ENCODE measurements around the gene GRID2. TPM values are rescaled to one million over a fixed set of nuclear protein-coding genes. Genes with fewer than 3 reads are reported as not detected.

Gene GRID2
- total and polyA plus RNA-seq, 4 donors = under 0.01 to 0.02 TPM; not detected in 2

DNA sequence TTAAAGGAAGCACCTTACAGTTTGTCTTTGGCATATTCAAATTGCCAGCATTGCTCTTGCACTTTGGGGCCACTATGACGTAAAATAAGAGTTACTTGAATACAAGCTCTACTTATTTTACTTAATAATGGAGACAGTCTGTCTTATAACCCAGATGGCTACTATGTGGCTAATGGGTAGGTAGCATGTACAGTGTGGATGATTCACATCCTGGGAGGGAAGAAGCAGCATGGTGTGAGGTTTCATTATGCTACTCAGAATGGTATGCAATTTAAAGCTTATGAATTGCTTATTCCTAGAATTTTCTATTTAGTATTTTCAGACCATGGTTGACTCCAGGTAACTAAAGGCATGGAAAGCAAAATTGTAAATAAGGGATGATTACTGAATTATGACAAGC is 763.0 kb downstream of the GRID2 start:
- WGBS = 89% methylated on average over 1 of the region's 1 CpG
- no peak overlapping the region for H3K27ac ChIP-seq (ENCODE audit: low read depth in 1 of 2, low read length in 2 of 2)
- TF ChIP-seq GABPA (IDR thresholded peaks at IDR 0.05 in 1 of 2, conservative IDR thresholded peaks at IDR 0.05 in 1 of 2) (no peak), SP1 (IDR thresholded peaks at IDR 0.05) (no peak), EGR1 (IDR thresholded peaks at IDR 0.05; ENCODE audit: low read depth in 2 of 2) (no peak), RXRA (IDR thresholded peaks at IDR 0.05) (no peak), YY1 (IDR thresholded peaks at IDR 0.05) (no peak), HNF4A (conservative IDR thresholded peaks at IDR 0.05) (no peak), NR2F2 (IDR thresholded peaks at IDR 0.05) (no peak), HNF4G (IDR thresholded peaks at IDR 0.05) (no peak), FOXA1 (IDR thresholded peaks at IDR 0.05) (no peak), RAD21 (IDR thresholded peaks at IDR 0.05) (no peak)
- TF ChIP-seq, protein P1, sequence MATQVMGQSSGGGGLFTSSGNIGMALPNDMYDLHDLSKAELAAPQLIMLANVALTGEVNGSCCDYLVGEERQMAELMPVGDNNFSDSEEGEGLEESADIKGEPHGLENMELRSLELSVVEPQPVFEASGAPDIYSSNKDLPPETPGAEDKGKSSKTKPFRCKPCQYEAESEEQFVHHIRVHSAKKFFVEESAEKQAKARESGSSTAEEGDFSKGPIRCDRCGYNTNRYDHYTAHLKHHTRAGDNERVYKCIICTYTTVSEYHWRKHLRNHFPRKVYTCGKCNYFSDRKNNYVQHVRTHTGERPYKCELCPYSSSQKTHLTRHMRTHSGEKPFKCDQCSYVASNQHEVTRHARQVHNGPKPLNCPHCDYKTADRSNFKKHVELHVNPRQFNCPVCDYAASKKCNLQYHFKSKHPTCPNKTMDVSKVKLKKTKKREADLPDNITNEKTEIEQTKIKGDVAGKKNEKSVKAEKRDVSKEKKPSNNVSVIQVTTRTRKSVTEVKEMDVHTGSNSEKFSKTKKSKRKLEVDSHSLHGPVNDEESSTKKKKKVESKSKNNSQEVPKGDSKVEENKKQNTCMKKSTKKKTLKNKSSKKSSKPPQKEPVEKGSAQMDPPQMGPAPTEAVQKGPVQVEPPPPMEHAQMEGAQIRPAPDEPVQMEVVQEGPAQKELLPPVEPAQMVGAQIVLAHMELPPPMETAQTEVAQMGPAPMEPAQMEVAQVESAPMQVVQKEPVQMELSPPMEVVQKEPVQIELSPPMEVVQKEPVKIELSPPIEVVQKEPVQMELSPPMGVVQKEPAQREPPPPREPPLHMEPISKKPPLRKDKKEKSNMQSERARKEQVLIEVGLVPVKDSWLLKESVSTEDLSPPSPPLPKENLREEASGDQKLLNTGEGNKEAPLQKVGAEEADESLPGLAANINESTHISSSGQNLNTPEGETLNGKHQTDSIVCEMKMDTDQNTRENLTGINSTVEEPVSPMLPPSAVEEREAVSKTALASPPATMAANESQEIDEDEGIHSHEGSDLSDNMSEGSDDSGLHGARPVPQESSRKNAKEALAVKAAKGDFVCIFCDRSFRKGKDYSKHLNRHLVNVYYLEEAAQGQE (IDR thresholded peaks at IDR 0.05) = no peak
- TF ChIP-seq, protein P2, sequence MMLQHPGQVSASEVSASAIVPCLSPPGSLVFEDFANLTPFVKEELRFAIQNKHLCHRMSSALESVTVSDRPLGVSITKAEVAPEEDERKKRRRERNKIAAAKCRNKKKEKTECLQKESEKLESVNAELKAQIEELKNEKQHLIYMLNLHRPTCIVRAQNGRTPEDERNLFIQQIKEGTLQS (IDR thresholded peaks at IDR 0.05) = no peak
- TF ChIP-seq, protein P3, sequence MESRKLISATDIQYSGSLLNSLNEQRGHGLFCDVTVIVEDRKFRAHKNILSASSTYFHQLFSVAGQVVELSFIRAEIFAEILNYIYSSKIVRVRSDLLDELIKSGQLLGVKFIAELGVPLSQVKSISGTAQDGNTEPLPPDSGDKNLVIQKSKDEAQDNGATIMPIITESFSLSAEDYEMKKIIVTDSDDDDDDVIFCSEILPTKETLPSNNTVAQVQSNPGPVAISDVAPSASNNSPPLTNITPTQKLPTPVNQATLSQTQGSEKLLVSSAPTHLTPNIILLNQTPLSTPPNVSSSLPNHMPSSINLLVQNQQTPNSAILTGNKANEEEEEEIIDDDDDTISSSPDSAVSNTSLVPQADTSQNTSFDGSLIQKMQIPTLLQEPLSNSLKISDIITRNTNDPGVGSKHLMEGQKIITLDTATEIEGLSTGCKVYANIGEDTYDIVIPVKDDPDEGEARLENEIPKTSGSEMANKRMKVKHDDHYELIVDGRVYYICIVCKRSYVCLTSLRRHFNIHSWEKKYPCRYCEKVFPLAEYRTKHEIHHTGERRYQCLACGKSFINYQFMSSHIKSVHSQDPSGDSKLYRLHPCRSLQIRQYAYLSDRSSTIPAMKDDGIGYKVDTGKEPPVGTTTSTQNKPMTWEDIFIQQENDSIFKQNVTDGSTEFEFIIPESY (IDR thresholded peaks at IDR 0.05) = no peak
- no peak overlapping the region for H3K9ac ChIP-seq (ENCODE audit: low read depth in 1 of 2, low read length in 2 of 2)
- no peaks in the 10 kb centered on the region for H3K27me3 ChIP-seq (ENCODE audit: control insufficient read depth in 4 of 4, insufficient read depth in 4 of 4, low read length in 3 of 4)
- no peak overlapping the region for H3K4me3 ChIP-seq (ENCODE audit: low read depth in 1 of 3, low read length in 3 of 3)
- no peak for DNase-seq (ENCODE audit: low spot score)
- H3K4me1 ChIP-seq (ENCODE audit: control insufficient read depth in 4 of 4, insufficient read depth in 4 of 4, low read length in 3 of 4) = no peaks in the 10 kb centered on the region
- H3K36me3 ChIP-seq (ENCODE audit: control insufficient read depth in 4 of 4, insufficient read depth in 3 of 4, low read depth in 1 of 4, low read length in 3 of 4) = no peaks in the 10 kb centered on the region
- H3K9me3 ChIP-seq (ENCODE audit: control insufficient read depth in 4 of 4, low read length in 3 of 4) = no peaks in the 10 kb centered on the region

DNA sequence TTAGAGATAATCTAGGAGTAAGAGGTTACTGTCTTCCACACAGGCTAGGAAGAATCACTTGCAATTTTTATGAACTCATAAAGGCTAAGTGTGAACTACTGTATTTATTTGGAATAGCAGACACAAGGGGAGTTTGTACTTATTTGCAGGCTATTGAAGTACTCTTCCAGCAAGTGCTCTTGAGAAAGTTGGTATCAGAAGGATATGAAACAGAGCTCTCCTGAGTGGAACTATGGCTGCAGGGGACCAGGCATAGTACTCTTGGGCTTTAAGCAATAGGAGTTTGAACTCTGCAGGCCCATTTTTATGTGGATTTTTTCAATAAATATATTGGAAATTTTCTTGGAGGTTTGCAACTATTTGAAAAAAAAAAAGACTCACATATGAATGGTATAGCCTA is 768.5 kb downstream of the GRID2 start:
- no peak for TF ChIP-seq EGR1 (IDR thresholded peaks at IDR 0.05; ENCODE audit: low read depth in 2 of 2)
- TF ChIP-seq NR2F2 (IDR thresholded peaks at IDR 0.05) = no peak
- TF ChIP-seq RXRA (IDR thresholded peaks at IDR 0.05) = no peak
- TF ChIP-seq FOXA2 (IDR thresholded peaks at IDR 0.05) = no peak
- TF ChIP-seq YY1 (IDR thresholded peaks at IDR 0.05) = no peak
- TF ChIP-seq MAX (IDR thresholded peaks at IDR 0.05) = no peak
- TF ChIP-seq SP1 (IDR thresholded peaks at IDR 0.05) = no peak
- TF ChIP-seq HNF4G (IDR thresholded peaks at IDR 0.05) = no peak
- TF ChIP-seq HNF4A (conservative IDR thresholded peaks at IDR 0.05) = no peak
- TF ChIP-seq, protein P4, sequence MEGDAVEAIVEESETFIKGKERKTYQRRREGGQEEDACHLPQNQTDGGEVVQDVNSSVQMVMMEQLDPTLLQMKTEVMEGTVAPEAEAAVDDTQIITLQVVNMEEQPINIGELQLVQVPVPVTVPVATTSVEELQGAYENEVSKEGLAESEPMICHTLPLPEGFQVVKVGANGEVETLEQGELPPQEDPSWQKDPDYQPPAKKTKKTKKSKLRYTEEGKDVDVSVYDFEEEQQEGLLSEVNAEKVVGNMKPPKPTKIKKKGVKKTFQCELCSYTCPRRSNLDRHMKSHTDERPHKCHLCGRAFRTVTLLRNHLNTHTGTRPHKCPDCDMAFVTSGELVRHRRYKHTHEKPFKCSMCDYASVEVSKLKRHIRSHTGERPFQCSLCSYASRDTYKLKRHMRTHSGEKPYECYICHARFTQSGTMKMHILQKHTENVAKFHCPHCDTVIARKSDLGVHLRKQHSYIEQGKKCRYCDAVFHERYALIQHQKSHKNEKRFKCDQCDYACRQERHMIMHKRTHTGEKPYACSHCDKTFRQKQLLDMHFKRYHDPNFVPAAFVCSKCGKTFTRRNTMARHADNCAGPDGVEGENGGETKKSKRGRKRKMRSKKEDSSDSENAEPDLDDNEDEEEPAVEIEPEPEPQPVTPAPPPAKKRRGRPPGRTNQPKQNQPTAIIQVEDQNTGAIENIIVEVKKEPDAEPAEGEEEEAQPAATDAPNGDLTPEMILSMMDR (IDR thresholded peaks at IDR 0.05; ENCODE audit: low read depth, low read length, missing input control) = no peak
- no peak for TF ChIP-seq TAF1 (conservative IDR thresholded peaks at IDR 0.05)
- TF ChIP-seq, protein P1 (IDR thresholded peaks at IDR 0.05) = no peak
- TF ChIP-seq JUND (IDR thresholded peaks at IDR 0.05) = no peak
- TF ChIP-seq, protein P2 (IDR thresholded peaks at IDR 0.05) = no peak
- Histone ChIP-seq H3K27ac (ENCODE audit: low read depth in 1 of 2, low read length in 2 of 2) (no peak overlapping the region), H3K27me3 (ENCODE audit: control insufficient read depth in 4 of 4, insufficient read depth in 4 of 4, low read length in 3 of 4) (no peaks in the 10 kb centered on the region), H3K4me3 (ENCODE audit: low read depth in 1 of 3, low read length in 3 of 3) (no peak overlapping the region), H3K9ac (ENCODE audit: low read depth in 1 of 2, low read length in 2 of 2) (no peak overlapping the region), H3K9me3 (ENCODE audit: control insufficient read depth in 4 of 4, low read length in 3 of 4) (no peaks in the 10 kb centered on the region), H3K4me1 (ENCODE audit: control insufficient read depth in 4 of 4, insufficient read depth in 4 of 4, low read length in 3 of 4) (no peaks in the 10 kb centered on the region), H3K36me3 (ENCODE audit: control insufficient read depth in 4 of 4, insufficient read depth in 3 of 4, low read depth in 1 of 4, low read length in 3 of 4) (no peaks in the 10 kb centered on the region)
- DNase-seq (ENCODE audit: low spot score) = no peak

All from liver (tissue), 9 donors.